Measurements from ENCODE around the gene CAMKMT. TPM values are rescaled to one million over a fixed set of nuclear protein-coding genes. Genes with fewer than 3 reads are reported as not detected.

CAMKMT gene
- total RNA-seq, 4 donors from 2014 or later: 6.0 to 15.3 (median 10.7) TPM

DNA sequence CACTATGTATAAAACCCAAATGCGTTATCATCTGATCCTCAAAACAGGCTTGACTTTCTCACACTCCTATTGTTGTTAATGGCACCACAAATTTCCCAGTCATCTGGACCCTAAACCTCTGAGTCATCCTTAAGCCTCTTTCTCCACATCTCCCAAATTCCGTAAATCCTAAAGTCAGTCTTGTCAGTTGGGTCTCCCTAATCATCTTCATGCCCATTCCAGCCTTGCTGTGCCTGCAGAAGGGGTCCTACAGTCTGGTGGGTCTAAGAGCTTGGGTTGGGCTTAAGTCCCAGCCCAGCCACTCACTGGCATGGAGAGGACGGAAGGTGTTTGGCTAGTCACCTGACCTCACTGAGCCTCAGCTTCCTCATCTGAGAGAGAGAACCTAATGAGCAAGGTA lies 314.6 kb downstream of the CAMKMT start:
- 100% methylated on average over 3 of the region's 3 CpGs for WGBS
- Histone ChIP-seq H3K4me1 (no peaks in the 10 kb centered on the region), H3K27me3 (no peaks in the 10 kb centered on the region), H3K9me3 (no peaks in the 10 kb centered on the region), H3K36me3 (no peaks in the 10 kb centered on the region), H3K27ac (no peak overlapping the region), H3K4me3 (no peak overlapping the region)
- no peak for DNase-seq (ENCODE audit: low spot score in 2 of 2)
- no peak for TF ChIP-seq POLR2AphosphoS5 (IDR thresholded peaks at IDR 0.05)
- TF ChIP-seq EP300 (IDR thresholded peaks at IDR 0.05): no peak
- TF ChIP-seq, protein P1, sequence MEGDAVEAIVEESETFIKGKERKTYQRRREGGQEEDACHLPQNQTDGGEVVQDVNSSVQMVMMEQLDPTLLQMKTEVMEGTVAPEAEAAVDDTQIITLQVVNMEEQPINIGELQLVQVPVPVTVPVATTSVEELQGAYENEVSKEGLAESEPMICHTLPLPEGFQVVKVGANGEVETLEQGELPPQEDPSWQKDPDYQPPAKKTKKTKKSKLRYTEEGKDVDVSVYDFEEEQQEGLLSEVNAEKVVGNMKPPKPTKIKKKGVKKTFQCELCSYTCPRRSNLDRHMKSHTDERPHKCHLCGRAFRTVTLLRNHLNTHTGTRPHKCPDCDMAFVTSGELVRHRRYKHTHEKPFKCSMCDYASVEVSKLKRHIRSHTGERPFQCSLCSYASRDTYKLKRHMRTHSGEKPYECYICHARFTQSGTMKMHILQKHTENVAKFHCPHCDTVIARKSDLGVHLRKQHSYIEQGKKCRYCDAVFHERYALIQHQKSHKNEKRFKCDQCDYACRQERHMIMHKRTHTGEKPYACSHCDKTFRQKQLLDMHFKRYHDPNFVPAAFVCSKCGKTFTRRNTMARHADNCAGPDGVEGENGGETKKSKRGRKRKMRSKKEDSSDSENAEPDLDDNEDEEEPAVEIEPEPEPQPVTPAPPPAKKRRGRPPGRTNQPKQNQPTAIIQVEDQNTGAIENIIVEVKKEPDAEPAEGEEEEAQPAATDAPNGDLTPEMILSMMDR (IDR thresholded peaks at IDR 0.05): no peak
- TF ChIP-seq POLR2A (IDR thresholded peaks at IDR 0.05): no peak

DNA sequence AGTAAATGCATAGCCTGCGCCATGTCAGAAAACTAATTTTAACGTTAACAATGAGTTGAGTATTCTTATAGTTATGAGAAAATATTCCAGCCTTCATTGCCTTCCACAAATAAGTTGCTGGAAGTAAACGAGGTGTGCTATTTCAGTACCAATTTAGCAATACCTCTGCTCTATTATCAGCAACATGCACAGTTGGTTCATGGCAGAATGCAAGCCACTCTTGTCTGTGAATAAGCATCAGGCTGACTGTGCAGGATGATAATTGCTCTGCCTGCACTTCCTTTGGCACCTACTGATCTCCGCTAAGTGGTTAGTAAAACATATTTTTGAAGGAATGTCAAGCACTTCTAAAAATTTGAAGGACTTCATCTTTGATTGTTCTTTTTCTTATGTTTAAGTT lies 317.8 kb downstream of the CAMKMT start:
- H3K27me3 ChIP-seq: no peaks in the 10 kb centered on the region
- 91% methylated on average over 4 of the region's 4 CpGs for WGBS
- no peaks in the 10 kb centered on the region for H3K9me3 ChIP-seq
- H3K4me1 ChIP-seq: no peaks in the 10 kb centered on the region
- TF ChIP-seq, protein P1 (IDR thresholded peaks at IDR 0.05): no peak
- TF ChIP-seq EP300 (IDR thresholded peaks at IDR 0.05) (no peak), POLR2AphosphoS5 (IDR thresholded peaks at IDR 0.05) (no peak), POLR2A (IDR thresholded peaks at IDR 0.05) (no peak)
- H3K27ac ChIP-seq: no peak overlapping the region
- no peaks in the 10 kb centered on the region for H3K36me3 ChIP-seq
- H3K4me3 ChIP-seq: no peak overlapping the region
- no peak for DNase-seq (ENCODE audit: low spot score in 2 of 2)

DNA sequence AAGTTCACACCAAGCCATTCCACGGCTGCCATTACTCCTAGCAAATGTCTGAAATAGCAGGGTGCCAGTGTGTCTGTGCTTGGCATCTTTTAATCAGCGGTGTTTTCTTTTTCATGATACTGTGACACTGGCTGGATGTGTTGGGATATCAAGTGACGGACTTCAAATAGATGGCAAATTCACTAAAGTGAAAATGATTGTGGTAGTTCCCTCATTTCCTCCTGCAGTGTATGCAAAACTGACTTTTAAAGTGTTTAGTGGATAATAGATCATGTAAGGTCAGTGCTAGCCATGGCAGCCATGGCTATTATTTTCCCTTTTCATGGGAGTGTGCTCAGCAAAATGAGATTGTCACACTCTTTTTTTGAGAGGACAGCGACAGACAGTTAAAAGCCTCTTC lies 318.2 kb downstream of the CAMKMT start:
- no peak for DNase-seq (ENCODE audit: low spot score in 2 of 2)
- Histone ChIP-seq H3K36me3 (no peaks in the 10 kb centered on the region), H3K9me3 (no peaks in the 10 kb centered on the region), H3K4me3 (no peak overlapping the region), H3K4me1 (no peaks in the 10 kb centered on the region), H3K27ac (no peak overlapping the region), H3K27me3 (no peaks in the 10 kb centered on the region)
- 95% methylated on average over 4 of the region's 4 CpGs for WGBS
- TF ChIP-seq POLR2A (IDR thresholded peaks at IDR 0.05): no peak
- TF ChIP-seq POLR2AphosphoS5 (IDR thresholded peaks at IDR 0.05): no peak
- TF ChIP-seq EP300 (IDR thresholded peaks at IDR 0.05): no peak
- TF ChIP-seq, protein P1 (IDR thresholded peaks at IDR 0.05): no peak

DNA sequence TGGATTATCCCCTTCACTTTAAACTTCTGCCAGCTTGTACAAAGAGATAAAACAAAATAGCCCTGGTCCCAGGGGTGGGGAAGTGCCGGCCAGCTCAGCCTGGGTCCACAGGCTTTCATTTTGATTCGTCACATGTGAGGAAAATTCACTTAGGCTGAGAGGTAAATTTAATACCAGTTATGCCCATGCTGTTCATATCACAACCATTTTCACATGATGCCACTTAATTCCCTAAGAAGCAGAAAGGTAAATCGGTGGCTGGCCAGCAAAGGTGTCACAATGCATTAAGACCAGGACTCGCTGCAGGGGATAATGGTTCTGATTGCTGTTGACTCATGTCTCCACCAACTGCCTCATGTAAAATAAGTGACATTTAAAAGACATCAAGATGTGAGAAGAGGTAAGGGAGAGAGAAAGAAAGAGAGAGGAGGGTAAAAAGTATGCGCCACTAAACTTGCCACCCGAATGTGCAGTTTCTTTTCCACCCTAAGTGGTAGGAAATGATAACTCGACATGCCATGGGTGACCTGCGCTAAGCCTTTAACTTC lies 318.8 kb downstream of the CAMKMT start:
- Histone ChIP-seq H3K9me3 (no peaks in the 10 kb centered on the region), H3K27ac (no peak overlapping the region), H3K27me3 (no peaks in the 10 kb centered on the region), H3K4me3 (no peak overlapping the region), H3K36me3 (no peaks in the 10 kb centered on the region), H3K4me1 (no peaks in the 10 kb centered on the region)
- TF ChIP-seq EP300 (IDR thresholded peaks at IDR 0.05) (no peak), POLR2AphosphoS5 (IDR thresholded peaks at IDR 0.05) (no peak), POLR2A (IDR thresholded peaks at IDR 0.05) (no peak)
- TF ChIP-seq, protein P1 (IDR thresholded peaks at IDR 0.05): no peak
- DNase-seq (ENCODE audit: low spot score in 2 of 2): no peak
- 86% methylated on average over 8 of the region's 8 CpGs for WGBS

DNA sequence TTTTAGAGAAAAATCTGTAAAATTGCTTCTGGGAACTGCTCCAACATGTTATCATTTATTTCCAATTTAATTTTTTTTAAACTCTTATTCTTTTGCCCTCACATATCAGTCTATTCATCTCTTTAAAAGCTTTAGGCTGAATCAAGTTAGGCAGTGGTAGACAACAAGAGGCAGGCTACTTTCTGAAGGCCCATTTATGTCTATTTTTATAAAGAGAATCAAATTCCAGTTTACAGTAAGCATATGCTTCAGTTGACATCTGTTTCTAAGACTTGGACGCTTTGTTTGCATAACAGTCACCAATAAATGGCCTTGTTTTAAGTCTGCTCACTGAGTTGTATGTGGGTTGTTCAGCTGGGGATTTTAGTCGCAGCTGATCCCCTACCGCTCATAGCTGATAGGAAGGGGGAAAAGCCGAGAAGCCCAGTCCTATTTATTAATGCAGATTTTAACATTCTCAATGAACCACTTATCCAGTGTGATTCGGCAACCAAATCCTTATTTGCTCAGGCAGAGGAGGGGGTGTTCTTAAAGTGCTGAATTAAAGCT lies 319.3 kb downstream of the CAMKMT start:
- 79% methylated on average over 5 of the region's 5 CpGs for WGBS
- no peaks in the 10 kb centered on the region for H3K9me3 ChIP-seq
- no peaks in the 10 kb centered on the region for H3K4me1 ChIP-seq
- H3K27me3 ChIP-seq: no peaks in the 10 kb centered on the region
- TF ChIP-seq, protein P1 (IDR thresholded peaks at IDR 0.05): no peak
- TF ChIP-seq POLR2AphosphoS5 (IDR thresholded peaks at IDR 0.05) (no peak), EP300 (IDR thresholded peaks at IDR 0.05) (no peak)
- H3K27ac ChIP-seq: no peak overlapping the region
- no peak for DNase-seq (ENCODE audit: low spot score in 2 of 2)
- H3K36me3 ChIP-seq: no peaks in the 10 kb centered on the region
- H3K4me3 ChIP-seq: no peak overlapping the region
